Measurements from ENCODE around the gene BLTP1. TPM values are rescaled to one million over a fixed set of nuclear protein-coding genes. Genes with fewer than 3 reads are reported as not detected.

The BLTP1 gene
- total RNA-seq, 1 experiment from 2014 or later = 25.4 TPM

GRCh38 chr4:122118243-122118642 is 33.9 kb upstream of the BLTP1 start:
- no TSS peak for BruUV-seq (replicated peaks)
- Histone ChIP-seq H3K4me1 (ENCODE audit: control insufficient read depth in 1 of 2, insufficient read depth in 2 of 2, low read length in 2 of 2) (no peaks in the 10 kb centered on the region), H3K79me2 (ENCODE audit: insufficient read depth, low read length) (no peaks in the 10 kb centered on the region), H3K4me2 (ENCODE audit: low read length) (no peak overlapping the region), H3K9ac (ENCODE audit: low read length) (no peak overlapping the region), H3K27ac (ENCODE audit: low read depth, low read length) (no peak overlapping the region), H3K9me3 (ENCODE audit: control insufficient read depth in 1 of 2, insufficient read depth in 1 of 2, low read depth in 1 of 2, low read length in 2 of 2) (no peaks in the 10 kb centered on the region), H4K20me1 (ENCODE audit: insufficient read depth) (no peaks in the 10 kb centered on the region), H3K4me3 (replicated peaks in 1 of 2; ENCODE audit: low read depth in 1 of 2, low read length in 2 of 2) (no peak overlapping the region), H3K9me2 (ENCODE audit: insufficient read depth) (no peaks in the 10 kb centered on the region), H3K36me3 (ENCODE audit: control insufficient read depth in 1 of 2, insufficient read depth in 2 of 2, low read length in 2 of 2) (no peaks in the 10 kb centered on the region), H2AFZ (ENCODE audit: low read depth, low read length, poor library complexity, severe bottlenecking) (no peak overlapping the region), H3K27me3 (ENCODE audit: insufficient read depth, low read length) (no peaks in the 10 kb centered on the region)
- RAD21 ChIA-PET (ENCODE audit: low non-redundant PET in 1 of 2, low total read pairs in 2 of 2, uncharacterized antibody in 2 of 2, unreplicated experiment in 2 of 2) = no interaction called here
- TF ChIP-seq POLR2A (IDR thresholded peaks at IDR 0.05; ENCODE audit: borderline replicate concordance, extremely low read depth, insufficient read depth, insufficient read length) (no peak), RAD21 (IDR thresholded peaks at IDR 0.05; ENCODE audit: low read depth) (no peak), JUND (IDR thresholded peaks at IDR 0.05) (no peak), REST (IDR thresholded peaks at IDR 0.05; ENCODE audit: low read depth) (no peak), SRF (IDR thresholded peaks at IDR 0.05; ENCODE audit: low read depth) (no peak), YY1 (IDR thresholded peaks at IDR 0.05; ENCODE audit: extremely low read depth, insufficient replicate concordance, low read depth, low read length) (no peak), ZFX (IDR thresholded peaks at IDR 0.05) (no peak), ZBTB33 (IDR thresholded peaks at IDR 0.05; ENCODE audit: extremely low read depth, insufficient replicate concordance, low read length) (no peak), CBX3 (IDR thresholded peaks at IDR 0.05; ENCODE audit: low read depth) (no peak), MAX (IDR thresholded peaks at IDR 0.05) (no peak), CEBPB (IDR thresholded peaks at IDR 0.05; ENCODE audit: low read depth) (no peak), ZNF274 (IDR thresholded peaks at IDR 0.05; ENCODE audit: low read depth, low read length) (no peak), CTCF (IDR thresholded peaks at IDR 0.05 in 2 of 3, conservative IDR thresholded peaks at IDR 0.05 in 1 of 3; ENCODE audit: borderline replicate concordance in 1 of 3, insufficient read depth in 1 of 3, low read depth in 2 of 3, low read length in 2 of 3) (no peak), SIN3A (IDR thresholded peaks at IDR 0.05; ENCODE audit: low read depth) (no peak)
- CTCF ChIA-PET = no interaction called here
- POLR2A ChIA-PET = no interaction called here
- ATAC-seq (no peak), DNase-seq (ENCODE audit: low read depth, low spot score) (no peak)
- intact Hi-C loops (cut with micrococcal nuclease) = no loop called here

Measured in HCT116 (cell line).